Colonic mucosa (tissue), 4 donors: Measurements from ENCODE around the gene FHIT. TPM values are rescaled to one million over a fixed set of nuclear protein-coding genes. Genes with fewer than 3 reads are reported as not detected.
"Not testable (repeated sequence)": the region's sequence is repeated elsewhere in the genome, so short reads cannot be mapped to it uniquely, and the experiment has no call there.

Experiments used
- DNase-seq: peaks from one replicate; pipeline ENCODE4 v3.0.0-alpha.2; 2020
- H3K27ac ChIP-seq: fragments of 200-600 bp; one replicate; pipeline ENCODE4 v1.8.0; 2021
- H3K27me3 ChIP-seq: fragments of 200-600 bp; one replicate; pipeline ENCODE4 v1.8.0; 2021
- H3K36me3 ChIP-seq: fragments of 200-600 bp; one replicate; pipeline ENCODE4 v1.8.0; 2021
- H3K4me1 ChIP-seq: fragments of 200-600 bp; one replicate; pipeline ENCODE4 v1.8.0; 2021; ENCODE audit warnings: mild to moderate bottlenecking
- H3K4me3 ChIP-seq: fragments of 200-600 bp; one replicate; pipeline ENCODE4 v1.8.0; 2021
- H3K9ac ChIP-seq, 2 donors: one replicate each; pipeline ENCODE4 v1.7.0; 2013; ENCODE audit warnings: control low read depth in 2 of 2, low read depth in 2 of 2, low read length in 2 of 2
- H3K9me3 ChIP-seq: fragments of 200-600 bp; one replicate; pipeline ENCODE4 v1.8.0; 2021
- CTCF ChIP-seq: fragments of 200-600 bp; IDR thresholded peaks from one replicate; pipeline ENCODE4 v1.8.0; 2022; ENCODE audit warnings: antibody characterized with exemption, mild to moderate bottlenecking
- intact Hi-C: fragments of 100-400 bp; cut with DNase I; formaldehyde crosslinking; loops from one replicate; pipeline ENCODE4 v1.14.1; 2022
- total RNA-seq, 2 donors: library from RNA; stranded (reverse); fragmentation: NEBNext Ultra II Directional in 1 of 2; extraction: Animal tissue kit (Norgen Biotek cat#: 25700) in 1 of 2; gene quantifications; one replicate each; pipeline ENCODE4 v1.2.1, GENCODE V29; 2021
- donor health status: healthy.
- donor health status: DM: no; HTN: no; CAD: no.
- donor health status: DM: no; HTN: no; CAD: no.

Gene FHIT
- total RNA-seq, 2 donors from 2014 or later = 7.7 to 9.4 TPM

- TF ChIP-seq CTCF = no peak
- Histone ChIP-seq H3K36me3 (no peaks in the 10 kb centered on the region), H3K4me1 (no peaks in the 10 kb centered on the region), H3K27me3 (no peaks in the 10 kb centered on the region), H3K4me3 (no peak overlapping the region), H3K9ac (no peak overlapping the region), H3K9me3 (no peaks in the 10 kb centered on the region), H3K27ac (no peak overlapping the region)
- DNase-seq = no peak
- intact Hi-C loops = no loop called here
These were observed 1312.4 kb downstream of the FHIT start for GRCh38 chr3:59938828-59939227.

- H3K4me3 ChIP-seq = no peak overlapping the region
- H3K9me3 ChIP-seq = no peaks in the 10 kb centered on the region
These were observed 1314.1 kb downstream of the FHIT start for GRCh38 chr3:59937201-59937600.

GRCh38 chr3:59936472-59936871 is 1314.8 kb downstream of the FHIT start:
- intact Hi-C loops = no loop called here
- Histone ChIP-seq H3K27ac (no peak overlapping the region), H3K36me3 (no peaks in the 10 kb centered on the region), H3K27me3 (no peaks in the 10 kb centered on the region), H3K9me3 (no peaks in the 10 kb centered on the region), H3K9ac (no peak overlapping the region), H3K4me3 (no peak overlapping the region), H3K4me1 (no peaks in the 10 kb centered on the region)
- DNase-seq = no peak
- TF ChIP-seq CTCF = no peak

More at GRCh38 chr3:59937201-59937600, 1314.1 kb downstream of the FHIT start:
- no peaks in the 10 kb centered on the region for H3K27me3 ChIP-seq
- no peak for TF ChIP-seq CTCF
- no peak for DNase-seq
- no peak overlapping the region for H3K9ac ChIP-seq
- no peaks in the 10 kb centered on the region for H3K36me3 ChIP-seq
- H3K4me1 ChIP-seq = no peaks in the 10 kb centered on the region
- intact Hi-C loops = no loop called here
- H3K27ac ChIP-seq = no peak overlapping the region

- Histone ChIP-seq H3K4me3 (no peak overlapping the region), H3K27ac (no peak overlapping the region), H3K27me3 (no peaks in the 10 kb centered on the region), H3K36me3 (no peaks in the 10 kb centered on the region), H3K9ac (no peak overlapping the region), H3K4me1 (no peaks in the 10 kb centered on the region), H3K9me3 (no peaks in the 10 kb centered on the region)
- no peak for TF ChIP-seq CTCF
- intact Hi-C loops = no loop called here
- DNase-seq = no peak
These were observed 1316.2 kb downstream of the FHIT start for GRCh38 chr3:59935025-59935424.

- H3K36me3 ChIP-seq, intact Hi-C loops, H3K27ac ChIP-seq, H3K27me3 ChIP-seq, H3K4me1 ChIP-seq, H3K9ac ChIP-seq, H3K9me3 ChIP-seq, DNase-seq, H3K4me3 ChIP-seq: not testable (repeated sequence)
These were observed 1316.7 kb downstream of the FHIT start for GRCh38 chr3:59934560-59934959.

- Histone ChIP-seq H3K9ac (no peak overlapping the region), H3K27ac (no peak overlapping the region), H3K9me3 (no peaks in the 10 kb centered on the region), H3K27me3 (no peaks in the 10 kb centered on the region), H3K4me3 (no peak overlapping the region), H3K4me1 (no peaks in the 10 kb centered on the region), H3K36me3 (no peaks in the 10 kb centered on the region)
- no peak for TF ChIP-seq CTCF
- no peak for DNase-seq
- intact Hi-C loops = no loop called here
These were observed 1321.1 kb downstream of the FHIT start for GRCh38 chr3:59930170-59930569.
